Smooth muscle cell of the pulmonary artery (primary cell): ENCODE measurements around the gene ANKRD49. TPM values are rescaled to one million over a fixed set of nuclear protein-coding genes. Genes with fewer than 3 reads are reported as not detected.

ENCODE experiments used
- total RNA-seq: library from RNA; depleted of rRNA; stranded (reverse); fragments of >200 nt; gene quantifications from 2 replicates; pipeline ENCODE4 v1.2.3, GENCODE V29; 2014

ANKRD49 gene, protein sequence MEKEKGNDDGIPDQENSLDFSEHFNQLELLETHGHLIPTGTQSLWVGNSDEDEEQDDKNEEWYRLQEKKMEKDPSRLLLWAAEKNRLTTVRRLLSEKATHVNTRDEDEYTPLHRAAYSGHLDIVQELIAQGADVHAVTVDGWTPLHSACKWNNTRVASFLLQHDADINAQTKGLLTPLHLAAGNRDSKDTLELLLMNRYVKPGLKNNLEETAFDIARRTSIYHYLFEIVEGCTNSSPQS
- 8.9 and 9.4 TPM in 2 replicates for total RNA-seq

DNA sequence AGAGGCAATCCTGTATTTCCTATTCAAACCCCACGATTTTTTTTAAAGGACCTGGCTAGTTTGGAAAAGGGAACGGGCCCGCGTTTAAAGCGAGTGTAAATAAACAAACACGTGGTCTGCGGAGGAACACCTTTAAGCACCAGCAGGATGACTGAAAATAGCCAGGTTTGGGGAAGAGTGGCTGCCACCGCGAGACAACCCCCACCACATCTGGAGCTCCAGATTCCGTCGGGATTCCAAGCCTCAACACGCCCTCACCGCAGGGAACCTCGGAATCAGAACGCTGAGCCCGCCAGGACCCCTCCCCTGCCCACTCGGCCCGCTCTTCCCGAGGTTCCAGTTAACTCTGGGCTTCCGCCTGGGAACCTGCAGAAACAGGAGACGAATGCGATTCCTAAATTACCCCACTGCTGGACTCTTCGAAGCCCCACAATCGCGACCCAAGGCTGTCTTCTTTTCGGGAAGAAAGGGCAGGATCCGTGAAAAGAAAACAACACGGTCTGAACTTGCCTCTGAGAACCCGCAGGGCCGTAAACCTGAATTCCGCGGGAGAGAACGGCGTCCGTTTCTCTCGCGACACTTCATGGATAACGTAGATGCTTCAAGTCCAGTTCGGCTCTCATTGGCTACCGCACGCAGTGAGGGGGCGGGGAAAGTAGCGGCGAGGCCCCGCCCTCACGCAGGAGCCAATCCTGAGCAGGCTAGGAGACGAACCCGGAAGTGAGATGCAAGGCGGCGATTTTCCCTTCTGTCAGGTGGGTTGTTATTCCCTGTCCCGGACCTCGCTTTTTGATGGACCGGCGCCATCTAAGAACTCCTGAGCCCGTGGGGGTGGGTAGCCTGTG lies at the start of gene ANKRD49, which contains the start of gene MRE11:
Gene ANKRD49, plus strand, starts transcription at position 704 of the 845 bp plus-strand sequence. CDS start 2,710 bp downstream, outside the sequence.
Gene MRE11, minus strand, starts transcription at position 564 of the 845 bp plus-strand sequence. CDS start 1,043 bp downstream, outside the sequence.

GRCh38 chr11:94511932-94512781 lies 18.4 kb downstream of the ANKRD49 start, which contains the start of gene C11orf97:
C11orf97 (plus strand) TSS chr11:94512461; CDS start chr11:94512529, 68 bp downstream.

DNA sequence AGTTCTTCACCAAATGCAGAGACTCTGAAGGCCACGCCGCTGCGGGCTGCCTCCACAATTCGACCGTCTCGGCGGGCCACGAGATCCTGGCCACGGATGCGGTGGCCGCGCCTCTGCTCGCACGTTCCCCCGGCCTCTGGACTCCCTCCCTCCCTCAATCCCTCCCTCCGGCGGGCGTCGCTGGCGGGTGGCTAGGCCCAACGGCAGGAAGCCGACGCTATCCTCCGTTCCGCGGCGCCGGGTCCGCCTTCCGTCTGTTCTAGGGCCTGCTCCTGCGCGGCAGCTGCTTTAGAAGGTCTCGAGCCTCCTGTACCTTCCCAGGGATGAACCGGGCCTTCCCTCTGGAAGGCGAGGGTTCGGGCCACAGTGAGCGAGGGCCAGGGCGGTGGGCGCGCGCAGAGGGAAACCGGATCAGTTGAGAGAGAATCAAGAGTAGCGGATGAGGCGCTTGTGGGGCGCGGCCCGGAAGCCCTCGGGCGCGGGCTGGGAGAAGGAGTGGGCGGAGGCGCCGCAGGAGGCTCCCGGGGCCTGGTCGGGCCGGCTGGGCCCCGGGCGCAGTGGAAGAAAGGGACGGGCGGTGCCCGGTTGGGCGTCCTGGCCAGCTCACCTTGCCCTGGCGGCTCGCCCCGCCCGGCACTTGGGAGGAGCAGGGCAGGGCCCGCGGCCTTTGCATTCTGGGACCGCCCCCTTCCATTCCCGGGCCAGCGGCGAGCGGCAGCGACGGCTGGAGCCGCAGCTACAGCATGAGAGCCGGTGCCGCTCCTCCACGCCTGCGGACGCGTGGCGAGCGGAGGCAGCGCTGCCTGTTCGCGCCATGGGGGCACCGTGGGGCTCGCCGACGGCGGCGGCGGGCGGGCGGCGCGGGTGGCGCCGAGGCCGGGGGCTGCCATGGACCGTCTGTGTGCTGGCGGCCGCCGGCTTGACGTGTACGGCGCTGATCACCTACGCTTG lies 50.2 kb downstream of the ANKRD49 start, which contains the start of gene FUT4:
Gene FUT4, plus strand, starts transcription at position 227 of the 951 bp plus-strand sequence. Its CDS starts 213 bp downstream, at position 440.

Other genes with a start within 250 kb of the ANKRD49 start
- not detected in 2 replicates for gene IZUMO1R, start 189.4 kb upstream of the ANKRD49 start, total RNA-seq
- not detected in 2 replicates for gene GPR83, start 92.6 kb upstream of the ANKRD49 start, total RNA-seq
- gene MRE11, start 140 bp upstream of the ANKRD49 start, total RNA-seq: 7.2 and 8.8 TPM in 2 replicates
- gene C11orf97, start 18.5 kb downstream of the ANKRD49 start, total RNA-seq: not detected in 2 replicates
- gene FUT4, start 49.9 kb downstream of the ANKRD49 start, total RNA-seq: 5.3 and 6.5 TPM in 2 replicates
- 3.0 and 4.6 TPM in 2 replicates for gene PIWIL4, start 73.4 kb downstream of the ANKRD49 start, total RNA-seq